Skeletal muscle satellite cell (primary cell): ENCODE measurements around the gene CLMN.

Experiments
- H3K27me3 ChIP-seq: 2 replicates; pipeline ENCODE4 v1.7.0; 2013; ENCODE audit warnings: low read length; ENCODE audit not compliant: control insufficient read depth, insufficient read depth
- H3K36me3 ChIP-seq: 2 replicates; pipeline ENCODE4 v1.7.0; 2013; ENCODE audit warnings: mild to moderate bottlenecking, control low read depth, low read length; ENCODE audit not compliant: insufficient read depth
- H3K4me1 ChIP-seq: 2 replicates; pipeline ENCODE4 v1.7.0; 2013; ENCODE audit warnings: low read length; ENCODE audit not compliant: control insufficient read depth, insufficient read depth
- H3K4me2 ChIP-seq: 2 replicates; pipeline ENCODE4 v1.7.0; 2013; ENCODE audit warnings: mild to moderate bottlenecking, low read length
- H3K4me3 ChIP-seq: 2 replicates; pipeline ENCODE4 v1.7.0; 2013; ENCODE audit warnings: low read length
- H3K9ac ChIP-seq: 2 replicates; pipeline ENCODE4 v1.7.0; 2013; ENCODE audit warnings: mild to moderate bottlenecking, low read depth, low read length, moderate library complexity
- H3K9me3 ChIP-seq: replicated peaks from 2 replicates; pipeline ENCODE4 v1.7.0; 2013; ENCODE audit warnings: mild to moderate bottlenecking, control low read depth, low read length

Gene CLMN

GRCh38 chr14:95340201-95340697 lies 20.5 kb upstream of the CLMN start:
- Histone ChIP-seq H3K9ac (no peak overlapping the region), H3K4me2 (no peak overlapping the region), H3K4me3 (no peak overlapping the region), H3K36me3 (no peaks in the 10 kb centered on the region), H3K4me1 (no peaks in the 10 kb centered on the region), H3K9me3 (no peaks in the 10 kb centered on the region), H3K27me3 (peaks cover 5% of the 10 kb centered on the region)

DNA sequence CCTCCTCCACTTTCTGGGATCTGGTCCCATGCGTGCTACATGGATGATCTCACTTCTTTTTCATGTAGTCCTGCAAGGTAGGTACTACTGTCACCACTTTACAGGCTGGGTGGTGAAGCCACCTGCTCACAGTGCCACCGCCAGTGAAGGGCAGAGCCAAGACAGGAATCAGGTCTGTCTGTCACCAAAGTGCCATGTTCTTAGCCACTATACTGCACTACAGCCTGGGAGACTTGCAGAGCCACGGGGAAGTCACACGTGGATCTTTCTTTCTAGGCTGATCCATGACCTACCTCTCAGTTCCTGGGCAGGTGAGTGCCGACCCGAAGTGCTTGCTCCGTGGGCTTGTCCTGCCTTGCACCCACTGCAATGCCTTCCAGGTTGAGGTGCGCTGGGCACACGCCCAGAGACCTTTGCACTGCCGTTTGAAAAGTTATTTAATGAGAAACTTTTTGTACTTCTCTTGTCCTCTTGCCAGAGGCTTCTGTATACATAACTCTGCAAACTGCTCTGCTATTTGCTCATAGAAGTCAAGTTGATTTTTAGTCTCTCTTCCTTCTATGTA lies 19.7 kb upstream of the CLMN start:
- Histone ChIP-seq H3K36me3 (no peaks in the 10 kb centered on the region), H3K4me3 (no peak overlapping the region), H3K4me2 (no peak overlapping the region), H3K27me3 (peaks cover 5% of the 10 kb centered on the region), H3K4me1 (no peaks in the 10 kb centered on the region), H3K9me3 (no peaks in the 10 kb centered on the region), H3K9ac (no peak overlapping the region)

GRCh38 chr14:95338436-95338835 lies 18.7 kb upstream of the CLMN start:
- H3K4me1 ChIP-seq = no peaks in the 10 kb centered on the region
- no peak overlapping the region for H3K9ac ChIP-seq

GRCh38 chr14:95337041-95337595 lies 17.4 kb upstream of the CLMN start:
- Histone ChIP-seq H3K4me1 (no peaks in the 10 kb centered on the region), H3K36me3 (no peaks in the 10 kb centered on the region), H3K9ac (no peak overlapping the region), H3K4me2 (no peak overlapping the region), H3K4me3 (no peak overlapping the region), H3K27me3 (peaks cover 5% of the 10 kb centered on the region), H3K9me3 (no peaks in the 10 kb centered on the region)

More at GRCh38 chr14:95338436-95338835, 18.7 kb upstream of the CLMN start:
- Histone ChIP-seq H3K4me3 (no peak overlapping the region), H3K36me3 (no peaks in the 10 kb centered on the region), H3K4me2 (no peak overlapping the region), H3K9me3 (no peaks in the 10 kb centered on the region), H3K27me3 (peaks cover 5% of the 10 kb centered on the region)

DNA sequence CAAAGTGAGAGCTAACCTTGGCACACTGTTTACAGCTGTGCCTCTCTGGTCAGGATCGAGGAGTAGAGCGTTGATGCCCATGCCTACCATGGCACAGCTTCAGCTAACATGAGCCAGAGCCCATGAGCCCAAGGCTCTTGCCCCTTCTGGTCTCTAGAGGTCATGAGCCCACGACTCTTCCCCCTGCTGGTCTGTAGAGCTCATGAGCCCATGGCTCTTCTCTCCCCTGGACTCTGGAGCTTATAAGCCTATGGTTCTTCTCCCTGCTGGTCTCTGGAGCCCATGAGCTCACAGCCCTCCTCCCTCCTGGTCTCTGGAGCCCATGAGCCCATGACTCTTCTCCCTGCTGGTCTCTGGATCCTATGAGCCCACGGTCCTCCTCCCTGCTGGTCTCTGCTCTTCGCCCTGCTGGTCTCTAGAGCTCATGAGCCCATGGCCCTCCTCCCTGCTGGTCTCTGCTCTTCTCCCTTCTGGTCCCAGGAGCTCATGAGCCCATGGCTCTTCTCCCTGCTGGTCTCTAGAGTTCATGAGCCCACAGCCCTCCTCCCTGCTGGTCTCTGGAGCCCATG lies 16.6 kb upstream of the CLMN start:
- H3K4me3 ChIP-seq = no peak overlapping the region
- H3K4me1 ChIP-seq = no peaks in the 10 kb centered on the region
- no peaks in the 10 kb centered on the region for H3K36me3 ChIP-seq
- H3K9ac ChIP-seq = no peak overlapping the region
- peaks cover 5% of the 10 kb centered on the region for H3K27me3 ChIP-seq
- H3K4me2 ChIP-seq = no peak overlapping the region
- H3K9me3 ChIP-seq = no peaks in the 10 kb centered on the region

- no peaks in the 10 kb centered on the region for H3K4me1 ChIP-seq
- peaks cover 5% of the 10 kb centered on the region for H3K27me3 ChIP-seq
- H3K9me3 ChIP-seq = no peaks in the 10 kb centered on the region
- no peak overlapping the region for H3K4me2 ChIP-seq
- H3K9ac ChIP-seq = no peak overlapping the region
- no peaks in the 10 kb centered on the region for H3K36me3 ChIP-seq
- H3K4me3 ChIP-seq = no peak overlapping the region
Measured at GRCh38 chr14:95335071-95335470, 15.4 kb upstream of the CLMN start.

- Histone ChIP-seq H3K9me3 (no peaks in the 10 kb centered on the region), H3K4me3 (no peak overlapping the region), H3K27me3 (no peaks in the 10 kb centered on the region), H3K4me1 (no peaks in the 10 kb centered on the region), H3K9ac (no peak overlapping the region), H3K4me2 (no peak overlapping the region), H3K36me3 (no peaks in the 10 kb centered on the region)
Measured at GRCh38 chr14:95334044-95334443, 14.3 kb upstream of the CLMN start.

GRCh38 chr14:95332641-95333040 lies 12.9 kb upstream of the CLMN start:
- no peak overlapping the region for H3K4me3 ChIP-seq
- H3K9me3 ChIP-seq = no peaks in the 10 kb centered on the region
- H3K36me3 ChIP-seq = no peaks in the 10 kb centered on the region
- no peak overlapping the region for H3K9ac ChIP-seq
- no peak overlapping the region for H3K4me2 ChIP-seq
- H3K27me3 ChIP-seq = peaks cover 6% of the 10 kb centered on the region
- H3K4me1 ChIP-seq = no peaks in the 10 kb centered on the region

- peaks cover 10% of the 10 kb centered on the region for H3K27me3 ChIP-seq
- H3K36me3 ChIP-seq = no peaks in the 10 kb centered on the region
- H3K4me2 ChIP-seq = no peak overlapping the region
- no peak overlapping the region for H3K4me3 ChIP-seq
- H3K9ac ChIP-seq = no peak overlapping the region
- H3K4me1 ChIP-seq = no peaks in the 10 kb centered on the region
- H3K9me3 ChIP-seq = no peaks in the 10 kb centered on the region
Measured at GRCh38 chr14:95331708-95332408, 12.2 kb upstream of the CLMN start.

DNA sequence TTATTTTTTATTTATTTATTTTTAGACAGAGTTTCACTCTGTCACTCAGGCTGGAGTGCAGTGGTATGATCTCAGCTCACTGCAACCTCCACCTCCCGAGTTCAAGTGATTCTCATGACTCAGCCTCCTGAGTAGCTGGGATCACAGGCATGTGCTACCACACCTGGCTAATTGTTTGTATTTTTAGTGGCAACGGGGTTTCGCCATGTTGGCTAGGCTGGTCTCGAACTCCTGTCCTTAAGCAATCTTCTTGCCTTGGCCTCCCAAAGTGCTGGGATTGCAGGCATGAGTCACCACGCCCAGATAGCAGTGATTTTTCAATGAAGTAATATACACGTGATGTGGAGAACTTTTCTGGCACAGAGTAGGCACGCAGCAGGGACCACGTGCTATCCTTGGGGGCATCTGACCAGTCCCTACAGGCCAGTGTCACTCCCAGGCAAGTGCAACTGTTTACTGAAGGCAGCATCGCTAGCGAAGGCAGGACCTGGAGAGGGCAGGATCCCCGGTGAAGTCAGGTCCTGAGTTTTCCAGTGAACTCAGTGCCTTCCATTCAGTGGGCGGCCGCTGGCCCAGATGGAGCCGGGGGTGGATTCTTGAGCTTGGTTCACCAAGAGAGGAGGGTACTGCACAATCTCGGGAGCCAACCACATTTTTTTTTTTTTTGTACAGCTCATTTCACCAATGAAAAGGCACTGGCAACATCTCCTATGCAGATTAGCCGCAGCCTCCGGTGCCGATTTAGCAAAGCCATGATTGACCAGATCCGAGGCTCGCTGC lies 11.1 kb upstream of the CLMN start:
- Histone ChIP-seq H3K4me1 (no peaks in the 10 kb centered on the region), H3K4me2 (no peak overlapping the region), H3K9me3 (no peaks in the 10 kb centered on the region), H3K4me3 (no peak overlapping the region), H3K27me3 (peaks cover 10% of the 10 kb centered on the region), H3K36me3 (no peaks in the 10 kb centered on the region), H3K9ac (no peak overlapping the region)

DNA sequence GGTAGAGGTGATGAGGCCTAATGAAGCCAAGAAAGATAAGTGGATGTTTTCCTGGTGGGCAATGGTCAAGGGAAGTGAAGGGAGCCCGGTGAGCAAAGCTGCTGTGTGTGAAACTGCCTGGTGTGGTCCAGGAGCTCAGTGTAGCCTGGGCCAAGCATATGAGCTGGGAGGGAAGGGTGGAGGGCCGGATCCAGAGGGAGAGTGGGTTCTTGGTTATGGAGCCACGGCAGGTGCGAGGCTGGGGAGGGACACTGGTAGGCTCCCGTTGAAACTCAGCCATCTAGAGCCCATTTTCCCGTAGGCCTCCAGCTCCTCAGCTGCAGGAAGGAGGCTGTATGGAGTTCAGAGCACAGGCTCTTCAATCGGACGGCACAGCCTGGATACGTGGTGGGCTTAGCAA lies 10.2 kb upstream of the CLMN start:
- Histone ChIP-seq H3K9me3 (no peaks in the 10 kb centered on the region), H3K4me1 (no peaks in the 10 kb centered on the region), H3K27me3 (peaks cover 10% of the 10 kb centered on the region), H3K9ac (no peak overlapping the region), H3K36me3 (no peaks in the 10 kb centered on the region), H3K4me3 (no peak overlapping the region), H3K4me2 (no peak overlapping the region)
